ENCODE measurements around the gene ABI3BP.

GRCh38 chr3:100717063-100717462 is 276.2 kb downstream of the ABI3BP start:
- TF ChIP-seq CTCF (IDR thresholded peaks at IDR 0.05; ENCODE audit: low read length) (no peak), EZH2phosphoT487 (IDR thresholded peaks at IDR 0.05; ENCODE audit: low read length) (no peak)

Measured in MM.1S (cell line).